K562 (cell line): ENCODE data around the gene PNMT. TPM values are rescaled to one million over a fixed set of nuclear protein-coding genes. Genes with fewer than 3 reads are reported as not detected.

ENCODE experiments used
- CXXC5 ChIP-seq: fragments of 250-450 bp; sonication (Bioruptor Pico); IDR thresholded peaks from 2 replicates; pipeline ENCODE4 v1.8.0; 2022; ENCODE audit warnings: inconsistent platforms, mild to moderate bottlenecking, moderate library complexity
- DNMT1 ChIP-seq: fragments of 450-650 bp; IDR thresholded peaks from 2 replicates; pipeline ENCODE4 v1.6.1; 2016; ENCODE audit warnings: antibody characterized with exemption, mild to moderate bottlenecking
- E2F8 ChIP-seq: fragments of 450-650 bp; IDR thresholded peaks from 2 replicates; pipeline ENCODE4 v1.7.1; 2018; ENCODE audit warnings: mild to moderate bottlenecking, low read depth; ENCODE audit not compliant: partially characterized antibody
- ELF1 ChIP-seq: fragments of 200-800 bp; sonication (Bioruptor generic); IDR thresholded peaks from 2 replicates; pipeline ENCODE4 v1.6.1; 2016; ENCODE audit warnings: missing genetic modification characterization, missing compliant biosample characterization
- EZH2 ChIP-seq: IDR thresholded peaks from 2 replicates; pipeline ENCODE4 v1.6.1; 2012; ENCODE audit warnings: low read depth, mild to moderate bottlenecking, inconsistent platforms, low read length, borderline replicate concordance
- RFX7 ChIP-seq: fragments of 250-450 bp; sonication (Bioruptor Pico); IDR thresholded peaks from 2 replicates; pipeline ENCODE4 v1.5.1; 2021; ENCODE audit warnings: mild to moderate bottlenecking
- SP1 ChIP-seq: sonication (generic); formaldehyde crosslinking; IDR thresholded peaks from 2 replicates; pipeline ENCODE4 v1.8.1; 2022; ENCODE audit warnings: mild to moderate bottlenecking, missing genetic modification reagents
- ZBTB17 ChIP-seq: fragments of 450-650 bp; formaldehyde crosslinking; IDR thresholded peaks from 2 replicates; pipeline ENCODE4 v1.4.0; 2020; ENCODE audit warnings: mild to moderate bottlenecking
- ZC3H11A ChIP-seq: IDR thresholded peaks from 2 replicates; pipeline ENCODE4 v1.6.1; 2012; ENCODE audit warnings: low read depth, low read length, improper control_type of control experiment
- ZNF507 ChIP-seq: conservative IDR thresholded peaks from 2 replicates; pipeline ENCODE4 v1.6.1; 2017; ENCODE audit warnings: missing genetic modification characterization, missing compliant biosample characterization
- ZNF696 ChIP-seq: fragments of 250-450 bp; sonication (Bioruptor Pico); conservative IDR thresholded peaks from 2 replicates; pipeline ENCODE4 v1.4.0; 2020; ENCODE audit warnings: mild to moderate bottlenecking, moderate library complexity
- ZZZ3 ChIP-seq: fragments of 450-650 bp; IDR thresholded peaks from 2 replicates; pipeline ENCODE4 v1.6.1; 2016; ENCODE audit warnings: antibody characterized with exemption, mild to moderate bottlenecking, moderate library complexity
- polyA plus RNA-seq, 8 experiments: library from polyadenylated mRNA; depleted of rRNA in 4 of 8; stranded (reverse) in 5 of 8; unstranded in 3 of 8; fragments of >200 nt; fragmentation: Nextera tagmentation in 2 of 8; fragmentation: Illumina TruSeq in 1 of 8; extraction: Ambion mirVana in 2 of 8; extraction: Trizol in 1 of 8; gene quantifications; 2 replicates each; pipeline versions ENCODE4 v1.2.1 to v1.2.3, GENCODE V29; 2011 to 2014; ENCODE audit warnings: inconsistent platforms in 1 of 8, missing spikeins in 1 of 8
- total RNA-seq, 7 experiments: library from RNA; depleted of rRNA in 6 of 7; stranded (reverse); fragments of >200 nt in 6 of 7; fragmentation: Illumina TruSeq in 2 of 7; extraction: Trizol in 2 of 7; gene quantifications; 2 replicates each; pipeline versions ENCODE4 v1.2.1 to v1.2.3, GENCODE V29; 2011 to 2021; ENCODE audit warnings: low replicate concordance in 1 of 7
- TF ChIP-seq, protein P1 (sequence below), 2 experiments: fragments of 200-800 bp in 1 of 2; sonication (Bioruptor generic) in 1 of 2; sonication (generic) in 1 of 2; formaldehyde crosslinking in 1 of 2; IDR thresholded peaks in 1 of 2; conservative IDR thresholded peaks in 1 of 2; 2 replicates each; pipeline versions ENCODE4 v1.5.0 to v1.6.1; 2016 to 2020; ENCODE audit warnings: missing compliant biosample characterization in 1 of 2, missing genetic modification characterization in 1 of 2, missing genetic modification reagents in 1 of 2
- TF ChIP-seq, protein P2 (sequence below): fragments of 250-450 bp; sonication (Bioruptor Pico); IDR thresholded peaks from 2 replicates; pipeline ENCODE4 v1.6.1; 2021; ENCODE audit warnings: mild to moderate bottlenecking
- TF ChIP-seq, protein P3 (sequence below): fragments of 450-650 bp; IDR thresholded peaks from 2 replicates; pipeline ENCODE4 v1.6.1; 2017; ENCODE audit warnings: antibody characterized with exemption, mild to moderate bottlenecking
- TF ChIP-seq, protein P4 (sequence below): fragments of 250-450 bp; sonication (Bioruptor Pico); IDR thresholded peaks from 2 replicates; pipeline ENCODE4 v1.9.0; 2021; ENCODE audit warnings: mild to moderate bottlenecking

Gene PNMT
- total and polyA plus RNA-seq, 9 of the 15 experiments (the other 6 are each of a cell fraction or from before 2014, with no cell fraction given), result 0.55 to 18.1 (median 5.8) TPM

- TF ChIP-seq, protein P1, sequence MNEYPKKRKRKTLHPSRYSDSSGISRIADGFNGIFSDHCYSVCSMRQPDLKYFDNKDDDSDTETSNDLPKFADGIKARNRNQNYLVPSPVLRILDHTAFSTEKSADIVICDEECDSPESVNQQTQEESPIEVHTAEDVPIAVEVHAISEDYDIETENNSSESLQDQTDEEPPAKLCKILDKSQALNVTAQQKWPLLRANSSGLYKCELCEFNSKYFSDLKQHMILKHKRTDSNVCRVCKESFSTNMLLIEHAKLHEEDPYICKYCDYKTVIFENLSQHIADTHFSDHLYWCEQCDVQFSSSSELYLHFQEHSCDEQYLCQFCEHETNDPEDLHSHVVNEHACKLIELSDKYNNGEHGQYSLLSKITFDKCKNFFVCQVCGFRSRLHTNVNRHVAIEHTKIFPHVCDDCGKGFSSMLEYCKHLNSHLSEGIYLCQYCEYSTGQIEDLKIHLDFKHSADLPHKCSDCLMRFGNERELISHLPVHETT (CRISPR knock-in tag; conservative IDR thresholded peaks at IDR 0.05 in 1 of 2, IDR thresholded peaks at IDR 0.05 in 1 of 2), result peak in 1 of 2 experiments; percentile 59; a peak in 2 of 4 replicates
- no peak for TF ChIP-seq RFX7
- TF ChIP-seq, protein P2, sequence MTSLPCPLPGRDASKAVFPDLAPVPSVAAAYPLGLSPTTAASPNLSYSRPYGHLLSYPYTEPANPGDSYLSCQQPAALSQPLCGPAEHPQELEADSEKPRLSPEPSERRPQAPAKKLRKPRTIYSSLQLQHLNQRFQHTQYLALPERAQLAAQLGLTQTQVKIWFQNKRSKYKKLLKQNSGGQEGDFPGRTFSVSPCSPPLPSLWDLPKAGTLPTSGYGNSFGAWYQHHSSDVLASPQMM (CRISPR knock-in tag), result no peak
- no peak for TF ChIP-seq ZC3H11A
- TF ChIP-seq ELF1 (tag), result peak; percentile 67
- peak; percentile 77 for TF ChIP-seq CXXC5
- no peak for TF ChIP-seq ZNF696 (CRISPR knock-in tag)
- TF ChIP-seq ZZZ3, result no peak
- no peak for TF ChIP-seq EZH2
- TF ChIP-seq, protein P3, sequence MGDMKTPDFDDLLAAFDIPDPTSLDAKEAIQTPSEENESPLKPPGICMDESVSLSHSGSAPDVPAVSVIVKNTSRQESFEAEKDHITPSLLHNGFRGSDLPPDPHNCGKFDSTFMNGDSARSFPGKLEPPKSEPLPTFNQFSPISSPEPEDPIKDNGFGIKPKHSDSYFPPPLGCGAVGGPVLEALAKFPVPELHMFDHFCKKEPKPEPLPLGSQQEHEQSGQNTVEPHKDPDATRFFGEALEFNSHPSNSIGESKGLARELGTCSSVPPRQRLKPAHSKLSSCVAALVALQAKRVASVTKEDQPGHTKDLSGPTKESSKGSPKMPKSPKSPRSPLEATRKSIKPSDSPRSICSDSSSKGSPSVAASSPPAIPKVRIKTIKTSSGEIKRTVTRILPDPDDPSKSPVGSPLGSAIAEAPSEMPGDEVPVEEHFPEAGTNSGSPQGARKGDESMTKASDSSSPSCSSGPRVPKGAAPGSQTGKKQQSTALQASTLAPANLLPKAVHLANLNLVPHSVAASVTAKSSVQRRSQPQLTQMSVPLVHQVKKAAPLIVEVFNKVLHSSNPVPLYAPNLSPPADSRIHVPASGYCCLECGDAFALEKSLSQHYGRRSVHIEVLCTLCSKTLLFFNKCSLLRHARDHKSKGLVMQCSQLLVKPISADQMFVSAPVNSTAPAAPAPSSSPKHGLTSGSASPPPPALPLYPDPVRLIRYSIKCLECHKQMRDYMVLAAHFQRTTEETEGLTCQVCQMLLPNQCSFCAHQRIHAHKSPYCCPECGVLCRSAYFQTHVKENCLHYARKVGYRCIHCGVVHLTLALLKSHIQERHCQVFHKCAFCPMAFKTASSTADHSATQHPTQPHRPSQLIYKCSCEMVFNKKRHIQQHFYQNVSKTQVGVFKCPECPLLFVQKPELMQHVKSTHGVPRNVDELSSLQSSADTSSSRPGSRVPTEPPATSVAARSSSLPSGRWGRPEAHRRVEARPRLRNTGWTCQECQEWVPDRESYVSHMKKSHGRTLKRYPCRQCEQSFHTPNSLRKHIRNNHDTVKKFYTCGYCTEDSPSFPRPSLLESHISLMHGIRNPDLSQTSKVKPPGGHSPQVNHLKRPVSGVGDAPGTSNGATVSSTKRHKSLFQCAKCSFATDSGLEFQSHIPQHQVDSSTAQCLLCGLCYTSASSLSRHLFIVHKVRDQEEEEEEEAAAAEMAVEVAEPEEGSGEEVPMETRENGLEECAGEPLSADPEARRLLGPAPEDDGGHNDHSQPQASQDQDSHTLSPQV, result peak; percentile 99
- TF ChIP-seq ZNF507, result no peak
- peak; percentile 51; the same call in 1 of the 2 replicates for TF ChIP-seq ZBTB17 (CRISPR knock-in tag)
- no peak for TF ChIP-seq SP1
- TF ChIP-seq E2F8, result no peak
- no peak for TF ChIP-seq DNMT1
- TF ChIP-seq, protein P4, sequence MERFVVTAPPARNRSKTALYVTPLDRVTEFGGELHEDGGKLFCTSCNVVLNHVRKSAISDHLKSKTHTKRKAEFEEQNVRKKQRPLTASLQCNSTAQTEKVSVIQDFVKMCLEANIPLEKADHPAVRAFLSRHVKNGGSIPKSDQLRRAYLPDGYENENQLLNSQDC, result no peak; the same call in 1 of the 2 replicates
These were observed 18.1 kb upstream of the PNMT start (continued) for GRCh38 chr17:39650121-39650579.
